Adrenal gland (tissue), 5 donors: ENCODE data around the gene PGM2.

Source experiments
- CTCF ChIP-seq, 6 experiments: fragments of 450-650 bp in 4 of 6; fragments of 200-600 bp in 2 of 6; sonication (generic) in 1 of 6; IDR thresholded peaks; 1 replicate in 5 of 6; 2 replicates in 1 of 6; pipeline versions ENCODE4 v1.5.1 to v1.8.0; 2016 to 2021; ENCODE audit warnings: antibody characterized with exemption in 6 of 6, mild to moderate bottlenecking in 2 of 6, moderate library complexity in 1 of 6
- POLR2A ChIP-seq, 2 donors: fragments of 450-650 bp; IDR thresholded peaks; one replicate each; pipeline ENCODE4 v1.6.1; 2017; ENCODE audit warnings: antibody characterized with exemption in 2 of 2, mild to moderate bottlenecking in 2 of 2, moderate library complexity in 1 of 2
- donor health status: DM: no; HTN: no; CAD: no.

- TF ChIP-seq CTCF (IDR thresholded peaks at IDR 0.05) (no peak), POLR2A (IDR thresholded peaks at IDR 0.05) (no peak)
These were observed 21.4 kb upstream of the PGM2 start for GRCh38 chr4:37805091-37805490.
